Vagina (tissue), 2 donors: ENCODE results near the gene MUC12. TPM values are rescaled to one million over a fixed set of nuclear protein-coding genes. Genes with fewer than 3 reads are reported as not detected.

ENCODE experiments used
- DNase-seq, 2 donors: peaks; one replicate each; pipeline ENCODE4 v3.0.0-alpha.2; 2017; ENCODE audit errors: extremely low spot score in 2 of 2
- H3K27ac ChIP-seq: fragments of 200-600 bp; sonication (generic); one replicate; pipeline ENCODE4 v1.5.1; 2019
- H3K27me3 ChIP-seq: fragments of 200-600 bp; sonication (generic); one replicate; pipeline ENCODE4 v1.5.1; 2019
- H3K36me3 ChIP-seq, 2 donors: fragments of 200-600 bp; sonication (generic); one replicate each; pipeline ENCODE4 v1.5.1; 2017 to 2019
- H3K4me1 ChIP-seq: fragments of 200-600 bp; sonication (generic); one replicate; pipeline ENCODE4 v1.5.1; 2019
- H3K4me3 ChIP-seq, 2 donors: fragments of 200-600 bp; sonication (generic); 1 replicate in 1 of 2; 2 replicates in 1 of 2; pipeline ENCODE4 v1.5.1; 2016 to 2019
- H3K9me3 ChIP-seq: fragments of 200-600 bp; sonication (generic); one replicate; pipeline ENCODE4 v1.5.1; 2019
- POLR2A ChIP-seq, 2 donors: fragments of 450-650 bp; IDR thresholded peaks; one replicate each; pipeline ENCODE4 v1.6.1; 2017; ENCODE audit warnings: antibody characterized with exemption in 2 of 2, mild to moderate bottlenecking in 2 of 2, moderate library complexity in 2 of 2
- POLR2AphosphoS5 ChIP-seq, 2 donors: sonication (generic); formaldehyde crosslinking; IDR thresholded peaks; one replicate each; pipeline ENCODE4 v1.9.0; 2017; ENCODE audit warnings: antibody characterized with exemption in 2 of 2, mild to moderate bottlenecking in 2 of 2, low read depth in 1 of 2; ENCODE audit not compliant: insufficient read depth in 1 of 2
- intact Hi-C: fragments of 100-400 bp; cut with DNase I; formaldehyde crosslinking; loops from one replicate; pipeline ENCODE4 v1.15.1; 2023
- total RNA-seq: library from RNA; depleted of rRNA; stranded (reverse); fragments of >200 nt; gene quantifications from one replicate; pipeline ENCODE4 v1.2.3, GENCODE V29; 2016
- TF ChIP-seq, protein P1 (sequence below), 3 experiments: fragments of 450-650 bp in 2 of 3; fragments of 200-600 bp in 1 of 3; sonication (generic) in 1 of 3; IDR thresholded peaks; one replicate each; pipeline ENCODE4 v1.5.1; 2017 to 2019; ENCODE audit warnings: antibody characterized with exemption in 3 of 3, mild to moderate bottlenecking in 2 of 3, moderate library complexity in 2 of 3

MUC12 gene
- total RNA-seq, 1 donor from 2014 or later, result 2.7 TPM

GRCh38 chr7:100964630-100965029 is 4.7 kb upstream of the MUC12 start:
- intact Hi-C loops, result no loop called here
- no peaks in the 10 kb centered on the region for H3K9me3 ChIP-seq
- H3K27me3 ChIP-seq, result no peaks in the 10 kb centered on the region
- DNase-seq, result no peak
- H3K36me3 ChIP-seq, result no peaks in the 10 kb centered on the region
- TF ChIP-seq, protein P1, sequence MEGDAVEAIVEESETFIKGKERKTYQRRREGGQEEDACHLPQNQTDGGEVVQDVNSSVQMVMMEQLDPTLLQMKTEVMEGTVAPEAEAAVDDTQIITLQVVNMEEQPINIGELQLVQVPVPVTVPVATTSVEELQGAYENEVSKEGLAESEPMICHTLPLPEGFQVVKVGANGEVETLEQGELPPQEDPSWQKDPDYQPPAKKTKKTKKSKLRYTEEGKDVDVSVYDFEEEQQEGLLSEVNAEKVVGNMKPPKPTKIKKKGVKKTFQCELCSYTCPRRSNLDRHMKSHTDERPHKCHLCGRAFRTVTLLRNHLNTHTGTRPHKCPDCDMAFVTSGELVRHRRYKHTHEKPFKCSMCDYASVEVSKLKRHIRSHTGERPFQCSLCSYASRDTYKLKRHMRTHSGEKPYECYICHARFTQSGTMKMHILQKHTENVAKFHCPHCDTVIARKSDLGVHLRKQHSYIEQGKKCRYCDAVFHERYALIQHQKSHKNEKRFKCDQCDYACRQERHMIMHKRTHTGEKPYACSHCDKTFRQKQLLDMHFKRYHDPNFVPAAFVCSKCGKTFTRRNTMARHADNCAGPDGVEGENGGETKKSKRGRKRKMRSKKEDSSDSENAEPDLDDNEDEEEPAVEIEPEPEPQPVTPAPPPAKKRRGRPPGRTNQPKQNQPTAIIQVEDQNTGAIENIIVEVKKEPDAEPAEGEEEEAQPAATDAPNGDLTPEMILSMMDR (IDR thresholded peaks at IDR 0.05), result no peak
- TF ChIP-seq POLR2AphosphoS5 (IDR thresholded peaks at IDR 0.05; ENCODE audit: insufficient read depth in 1 of 2, low read depth in 1 of 2), result no peak
- TF ChIP-seq POLR2A (IDR thresholded peaks at IDR 0.05), result no peak
- H3K27ac ChIP-seq, result no peak overlapping the region
- H3K4me3 ChIP-seq, result no peak overlapping the region
- H3K4me1 ChIP-seq, result peaks cover 19% of the 10 kb centered on the region

DNA sequence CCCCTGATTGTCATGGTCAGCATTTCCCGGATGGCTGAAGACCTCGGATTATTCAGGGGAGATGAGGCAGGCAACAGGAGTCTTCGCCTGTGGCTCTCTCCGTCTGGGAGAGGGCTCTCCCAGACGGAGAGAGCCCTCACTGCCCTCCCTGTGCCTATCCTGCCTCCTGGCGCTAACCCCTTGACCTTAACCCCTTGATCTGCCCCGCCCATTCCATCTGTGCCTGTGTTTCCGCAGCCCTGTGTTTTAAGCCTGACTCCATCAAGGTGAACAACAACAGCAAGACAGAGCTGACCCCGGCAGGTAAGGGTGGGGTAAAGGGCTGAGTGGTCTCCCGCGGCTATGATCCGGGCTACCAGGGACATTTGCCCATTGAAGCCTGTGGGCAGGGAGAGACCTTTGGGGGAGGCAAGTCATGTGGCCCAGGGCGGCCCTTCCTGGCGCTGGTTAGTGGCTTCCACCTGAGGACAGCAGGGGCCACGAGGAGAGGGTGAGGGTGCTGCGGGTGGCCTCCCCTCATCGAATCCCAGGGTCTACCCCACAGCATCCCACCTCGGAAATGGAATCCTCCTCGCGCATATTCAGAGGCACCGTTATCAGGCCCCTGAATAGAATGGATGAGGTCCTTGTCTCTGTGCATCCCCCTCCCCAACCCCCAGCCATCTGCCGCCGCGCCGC is 4.2 kb upstream of the MUC12 start:
- peaks cover 19% of the 10 kb centered on the region for H3K4me1 ChIP-seq
- H3K9me3 ChIP-seq, result no peaks in the 10 kb centered on the region
- no peaks in the 10 kb centered on the region for H3K36me3 ChIP-seq
- TF ChIP-seq, protein P1 (IDR thresholded peaks at IDR 0.05), result no peak
- no peak for TF ChIP-seq POLR2AphosphoS5 (IDR thresholded peaks at IDR 0.05; ENCODE audit: insufficient read depth in 1 of 2, low read depth in 1 of 2)
- no peak for TF ChIP-seq POLR2A (IDR thresholded peaks at IDR 0.05)
- H3K27me3 ChIP-seq, result no peaks in the 10 kb centered on the region
- intact Hi-C loops, result no loop called here
- H3K4me3 ChIP-seq, result no peak overlapping the region
- no peak for DNase-seq
- no peak overlapping the region for H3K27ac ChIP-seq

DNA sequence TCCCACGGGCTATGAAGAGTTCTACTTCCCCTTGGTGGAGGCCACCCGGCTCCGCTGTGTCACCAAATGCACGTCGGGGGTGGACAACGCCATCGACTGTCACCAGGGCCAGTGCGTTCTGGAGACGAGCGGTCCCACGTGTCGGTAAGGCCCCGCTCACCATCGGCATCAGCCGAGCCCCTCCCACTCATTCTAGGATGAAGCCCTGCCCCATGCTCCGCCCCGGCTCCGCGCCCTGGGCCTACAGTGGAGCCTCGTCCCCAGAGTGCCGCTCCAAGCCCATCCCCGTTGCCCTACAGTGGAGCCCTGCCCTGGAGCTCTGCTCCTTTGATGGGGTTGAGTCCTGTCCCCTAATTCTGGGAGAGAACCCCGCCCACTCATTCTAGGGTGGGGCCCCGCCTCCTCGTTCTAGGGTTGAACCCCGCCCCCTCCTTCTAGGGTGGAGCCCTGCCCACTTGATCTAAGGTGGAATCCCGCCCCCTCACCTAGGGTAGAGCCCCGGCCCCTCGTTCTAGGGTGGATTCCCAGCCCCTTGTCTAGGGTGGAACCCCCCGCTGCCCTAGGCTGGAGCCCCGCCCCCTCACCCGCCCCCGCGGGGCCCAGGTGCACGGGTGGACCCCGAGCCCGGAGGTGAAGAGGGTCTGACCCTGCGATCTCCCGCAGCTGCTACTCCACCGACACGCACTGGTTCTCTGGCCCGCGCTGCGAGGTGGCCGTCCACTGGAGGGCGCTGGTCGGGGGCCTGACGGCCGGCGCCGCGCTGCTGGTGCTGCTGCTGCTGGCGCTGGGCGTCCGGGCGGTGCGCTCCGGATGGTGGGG is 3.4 kb upstream of the MUC12 start:
- TF ChIP-seq POLR2AphosphoS5 (IDR thresholded peaks at IDR 0.05; ENCODE audit: insufficient read depth in 1 of 2, low read depth in 1 of 2), result no peak
- TF ChIP-seq, protein P1 (IDR thresholded peaks at IDR 0.05), result peak in 2 of 3 experiments; percentile 12 to 48
- TF ChIP-seq POLR2A (IDR thresholded peaks at IDR 0.05), result no peak
- H3K9me3 ChIP-seq, result no peaks in the 10 kb centered on the region
- H3K4me1 ChIP-seq, result peaks cover 19% of the 10 kb centered on the region
- intact Hi-C loops, result no loop called here
- peak overlapping the region; percentile 7 to 45 for H3K4me3 ChIP-seq
- no peaks in the 10 kb centered on the region for H3K27me3 ChIP-seq
- DNase-seq, result no peak
- no peak overlapping the region for H3K27ac ChIP-seq
- H3K36me3 ChIP-seq, result no peaks in the 10 kb centered on the region

DNA sequence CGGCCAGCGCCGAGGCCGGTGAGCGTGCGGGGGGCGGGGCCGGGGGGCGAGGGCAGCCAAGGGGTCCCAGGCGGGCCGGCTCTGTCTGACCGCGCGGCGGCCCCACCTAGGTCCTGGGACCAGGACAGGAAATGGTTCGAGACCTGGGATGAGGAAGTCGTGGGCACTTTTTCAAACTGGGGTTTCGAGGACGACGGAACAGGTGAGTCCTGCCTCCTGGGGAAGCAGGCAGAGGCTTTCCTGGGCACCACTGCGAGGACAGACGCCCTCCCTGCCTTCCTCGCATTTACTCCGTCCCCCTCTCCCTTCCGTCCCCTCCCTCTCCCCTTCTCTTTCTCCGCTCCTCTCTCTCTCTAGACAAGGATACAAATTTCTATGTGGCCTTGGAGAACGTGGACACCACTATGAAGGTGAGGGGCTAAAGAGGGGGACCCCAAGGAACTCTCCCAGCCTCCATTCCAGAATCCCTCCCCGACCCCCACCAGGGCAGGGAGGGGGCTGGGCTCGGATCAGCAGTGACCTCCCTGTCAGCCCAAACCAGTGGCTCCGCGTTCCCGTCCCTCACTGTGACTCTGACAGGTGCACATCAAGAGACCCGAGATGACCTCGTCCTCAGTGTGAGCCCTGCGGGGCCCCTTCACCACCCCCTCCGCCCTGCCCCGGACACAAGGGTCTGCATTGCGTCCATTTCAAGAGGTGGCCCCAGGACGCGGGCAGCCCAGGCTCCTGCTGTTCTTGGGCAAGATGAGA is 2.6 kb upstream of the MUC12 start:
- Histone ChIP-seq H3K36me3 (no peaks in the 10 kb centered on the region), H3K27ac (no peak overlapping the region), H3K4me1 (peaks cover 19% of the 10 kb centered on the region), H3K27me3 (no peaks in the 10 kb centered on the region), H3K4me3 (peak overlapping the region; percentile 7 to 45), H3K9me3 (no peaks in the 10 kb centered on the region)
- intact Hi-C loops, result no loop called here
- no peak for DNase-seq
- TF ChIP-seq POLR2AphosphoS5 (IDR thresholded peaks at IDR 0.05; ENCODE audit: insufficient read depth in 1 of 2, low read depth in 1 of 2) (no peak), POLR2A (IDR thresholded peaks at IDR 0.05) (no peak)
- TF ChIP-seq, protein P1 (IDR thresholded peaks at IDR 0.05), result no peak
